ENCODE results near the gene LEF1. TPM values are rescaled to one million over a fixed set of nuclear protein-coding genes. Genes with fewer than 3 reads are reported as not detected.

LEF1 gene
- 0.07 to 0.18 TPM (median 0.07 TPM) in 3 of 5 replicates, not detected in the others for total RNA-seq (2022; extraction: Qiagen RNA extraction)

GRCh38 chr4:108168671-108169523, at the start of gene LEF1:
TSS of gene LEF1 (minus strand) at chr4:108168932. CDS start at chr4:108167767, 1,165 bp downstream.

Other genes starting within 250 kb of the LEF1 start
- 1.3 to 1.8 TPM (median 1.7 TPM) in 5 replicates for gene CYP2U1, start 237.4 kb downstream of the LEF1 start, total RNA-seq (2022; extraction: Qiagen RNA extraction)
- 19.2 to 23.6 TPM (median 22.4 TPM) in 5 replicates for gene HADH, start 179.0 kb downstream of the LEF1 start, total RNA-seq (2022; extraction: Qiagen RNA extraction)